BLaER1 (cell line): ENCODE measurements around the gene NGB.

ENCODE experiments used
- H3K27ac ChIP-seq: shearing (Covaris generic); formaldehyde crosslinking; 2 replicates; pipeline ENCODE4 v1.8.1; 2022
- H3K27me3 ChIP-seq: shearing (Covaris generic); formaldehyde crosslinking; 2 replicates; pipeline ENCODE4 v1.8.1; 2022
- H3K36me3 ChIP-seq: shearing (Covaris generic); formaldehyde crosslinking; 2 replicates; pipeline ENCODE4 v1.8.1; 2022
- H3K4me1 ChIP-seq: shearing (Covaris generic); formaldehyde crosslinking; 2 replicates; pipeline ENCODE4 v1.8.1; 2022
- H3K4me2 ChIP-seq: shearing (Covaris generic); formaldehyde crosslinking; 2 replicates; pipeline ENCODE4 v1.8.1; 2022
- H3K4me3 ChIP-seq: shearing (Covaris generic); formaldehyde crosslinking; 2 replicates; pipeline ENCODE4 v1.8.1; 2022
- H3K9ac ChIP-seq: shearing (Covaris generic); formaldehyde crosslinking; 2 replicates; pipeline ENCODE4 v1.8.1; 2022
- H3K9me3 ChIP-seq: shearing (Covaris generic); formaldehyde crosslinking; 2 replicates; pipeline ENCODE4 v1.8.1; 2022
- H4K20me1 ChIP-seq: shearing (Covaris generic); formaldehyde crosslinking; 2 replicates; pipeline ENCODE4 v1.8.1; 2022
- Cebpa-rat ChIP-seq: shearing (Covaris generic); IDR thresholded peaks from 2 replicates; pipeline ENCODE4 v1.8.1; 2022

Gene NGB

DNA sequence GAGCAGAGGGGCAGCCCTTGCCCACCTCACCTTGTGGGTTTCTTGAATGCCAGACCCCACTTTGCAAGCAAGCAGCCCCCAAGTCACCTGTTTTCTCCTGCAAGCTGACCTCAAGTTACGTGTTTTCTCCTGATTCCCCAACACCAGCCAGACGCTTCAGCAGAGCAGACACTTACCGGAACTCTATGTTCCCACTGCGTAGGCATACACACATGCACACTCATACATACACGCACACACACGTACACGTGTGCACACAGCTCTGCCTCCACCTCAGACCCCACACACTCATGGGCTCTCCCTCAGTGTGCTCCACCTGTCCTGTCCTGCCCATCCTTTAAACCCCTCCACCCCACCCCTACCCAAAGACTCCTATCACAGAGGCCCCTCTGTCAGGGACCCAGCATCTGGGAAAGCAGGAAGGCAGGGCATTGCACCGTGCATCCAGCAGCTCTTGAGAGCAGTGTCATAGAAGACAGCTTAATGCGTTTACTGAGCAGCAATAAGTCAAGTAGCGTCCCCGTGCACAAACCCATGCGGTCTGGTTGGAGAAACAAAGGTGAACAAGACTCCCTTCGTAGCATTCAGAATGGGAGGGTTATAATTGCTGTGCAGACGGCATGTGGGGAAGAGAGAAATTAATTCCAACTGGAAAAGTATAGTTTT is 45.0 kb downstream of the NGB start:
- Histone ChIP-seq H3K4me3 (no peak overlapping the region), H4K20me1 (no peaks in the 10 kb centered on the region), H3K9me3 (peaks cover 9% of the 10 kb centered on the region), H3K4me1 (peaks cover 23% of the 10 kb centered on the region), H3K4me2 (no peak overlapping the region), H3K27me3 (no peaks in the 10 kb centered on the region), H3K9ac (no peak overlapping the region), H3K27ac (no peak overlapping the region), H3K36me3 (peaks cover 37% of the 10 kb centered on the region)
- TF ChIP-seq Cebpa-rat: no peak

- peaks cover 26% of the 10 kb centered on the region for H3K4me1 ChIP-seq
- no peak for TF ChIP-seq Cebpa-rat
- H3K4me2 ChIP-seq: no peak overlapping the region
- peaks cover under 1% of the 10 kb centered on the region; the same call in 1 of the 2 replicates for H3K9me3 ChIP-seq
- H3K9ac ChIP-seq: no peak overlapping the region
- H3K36me3 ChIP-seq: peaks cover 30% of the 10 kb centered on the region
- no peak overlapping the region for H3K27ac ChIP-seq
- no peak overlapping the region for H3K4me3 ChIP-seq
- H4K20me1 ChIP-seq: no peaks in the 10 kb centered on the region
- H3K27me3 ChIP-seq: no peaks in the 10 kb centered on the region
Measured at GRCh38 chr14:77225254-77225653, 45.8 kb downstream of the NGB start.

DNA sequence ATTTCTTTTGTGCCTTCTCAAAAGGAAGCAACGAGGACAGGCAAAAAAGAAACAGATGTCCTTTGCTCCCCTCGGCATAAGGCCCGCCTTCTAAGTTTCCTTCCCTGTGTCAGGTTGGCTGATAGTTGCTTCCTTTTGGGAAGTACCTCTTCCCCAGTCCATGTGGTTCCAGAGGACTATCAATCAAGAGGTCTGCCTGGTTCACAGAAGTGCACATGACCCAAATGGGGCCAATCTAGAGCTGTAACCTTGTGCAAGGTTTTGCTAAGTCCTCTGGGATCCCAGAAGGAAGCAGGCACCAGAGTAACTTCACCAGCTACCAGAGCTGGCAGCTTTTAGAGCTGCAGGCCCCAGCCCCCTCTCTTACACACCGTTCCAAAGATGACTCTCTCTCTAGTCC is 46.8 kb downstream of the NGB start:
- Histone ChIP-seq H3K9ac (no peak overlapping the region), H3K27ac (no peak overlapping the region), H4K20me1 (0 out of 2 replicates have a peak, but pooled peaks cover 8% of the 10 kb centered on the region), H3K4me2 (peak overlapping the region; percentile 50), H3K4me3 (no peak overlapping the region), H3K4me1 (peaks cover 31% of the 10 kb centered on the region), H3K27me3 (no peaks in the 10 kb centered on the region), H3K9me3 (no peaks in the 10 kb centered on the region), H3K36me3 (peaks cover 32% of the 10 kb centered on the region; the same call in 1 of the 2 replicates)
- TF ChIP-seq Cebpa-rat: no peak

- no peaks in the 10 kb centered on the region for H3K9me3 ChIP-seq
- no peak overlapping the region for H3K27ac ChIP-seq
- H3K4me3 ChIP-seq: no peak overlapping the region
- H3K9ac ChIP-seq: no peak overlapping the region
- H3K4me2 ChIP-seq: no peak overlapping the region
- no peaks in the 10 kb centered on the region for H3K27me3 ChIP-seq
- 0 out of 2 replicates have a peak, but pooled peaks cover 15% of the 10 kb centered on the region for H4K20me1 ChIP-seq
- peaks cover 31% of the 10 kb centered on the region for H3K4me1 ChIP-seq
- H3K36me3 ChIP-seq: peaks cover 33% of the 10 kb centered on the region; the same call in 1 of the 2 replicates
- no peak for TF ChIP-seq Cebpa-rat
Measured at GRCh38 chr14:77222546-77223225, 48.3 kb downstream of the NGB start.

GRCh38 chr14:77221241-77221871 is 49.6 kb downstream of the NGB start:
- Histone ChIP-seq H3K9ac (no peak overlapping the region), H3K9me3 (no peaks in the 10 kb centered on the region), H3K4me2 (no peak overlapping the region), H3K36me3 (peaks cover 30% of the 10 kb centered on the region; the same call in 1 of the 2 replicates), H4K20me1 (0 out of 2 replicates have a peak, but pooled peaks cover 25% of the 10 kb centered on the region), H3K27me3 (no peaks in the 10 kb centered on the region), H3K4me3 (no peak overlapping the region), H3K27ac (no peak overlapping the region), H3K4me1 (peaks cover 31% of the 10 kb centered on the region)
- TF ChIP-seq Cebpa-rat: no peak

DNA sequence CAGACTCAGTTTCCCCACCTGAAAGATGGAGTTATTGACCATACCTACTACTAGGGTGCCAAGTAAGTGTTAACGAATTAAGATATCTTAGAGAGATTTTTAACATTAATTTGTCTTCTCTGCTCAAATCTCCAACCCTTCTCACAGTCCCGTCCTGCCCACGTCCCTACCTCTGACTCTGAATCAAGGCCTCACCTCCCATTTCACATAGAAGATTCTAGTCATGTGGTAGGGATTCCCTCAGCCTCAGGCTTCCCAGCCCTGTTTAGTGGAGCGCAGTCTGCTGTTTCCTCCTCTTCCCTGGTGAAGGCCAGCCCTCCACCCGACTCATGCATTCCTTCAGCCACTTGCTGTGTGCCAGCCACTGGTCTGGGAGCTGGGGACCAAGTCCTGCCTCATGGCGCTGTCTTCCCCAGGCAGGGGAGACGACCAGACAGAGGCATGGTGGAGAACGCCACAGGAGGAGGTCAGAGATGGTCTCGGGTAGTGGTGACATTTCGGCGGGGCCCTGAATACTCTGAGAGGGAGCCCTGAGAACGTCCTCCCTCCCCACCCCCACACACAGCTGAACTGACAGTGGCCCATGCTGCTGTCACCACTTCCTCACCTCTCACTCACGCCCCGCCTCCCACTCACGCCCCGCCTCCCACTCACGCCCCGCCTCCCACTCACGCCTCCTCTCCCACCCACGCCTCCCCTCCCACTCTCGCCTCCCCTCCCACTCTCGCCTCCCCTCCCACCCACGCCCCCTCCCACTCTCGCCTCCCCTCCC is 50.6 kb downstream of the NGB start:
- no peak overlapping the region for H3K4me2 ChIP-seq
- no peak overlapping the region for H3K9ac ChIP-seq
- no peak for TF ChIP-seq Cebpa-rat
- H3K27ac ChIP-seq: no peak overlapping the region
- peaks cover 37% of the 10 kb centered on the region for H3K4me1 ChIP-seq
- no peak overlapping the region for H3K4me3 ChIP-seq
- 0 out of 2 replicates have a peak, but pooled peaks cover 25% of the 10 kb centered on the region for H4K20me1 ChIP-seq
- no peaks in the 10 kb centered on the region for H3K9me3 ChIP-seq
- H3K36me3 ChIP-seq: peaks cover 21% of the 10 kb centered on the region; the same call in 1 of the 2 replicates
- H3K27me3 ChIP-seq: no peaks in the 10 kb centered on the region

- Histone ChIP-seq H3K36me3 (peaks cover 23% of the 10 kb centered on the region; the same call in 1 of the 2 replicates), H3K4me3 (no peak overlapping the region), H3K9ac (no peak overlapping the region), H3K4me1 (peaks cover 34% of the 10 kb centered on the region), H4K20me1 (0 out of 2 replicates have a peak, but pooled peaks cover 25% of the 10 kb centered on the region), H3K27ac (no peak overlapping the region), H3K4me2 (no peak overlapping the region), H3K27me3 (no peaks in the 10 kb centered on the region), H3K9me3 (no peaks in the 10 kb centered on the region)
- TF ChIP-seq Cebpa-rat: no peak
Measured at GRCh38 chr14:77219591-77219990, 51.4 kb downstream of the NGB start.

DNA sequence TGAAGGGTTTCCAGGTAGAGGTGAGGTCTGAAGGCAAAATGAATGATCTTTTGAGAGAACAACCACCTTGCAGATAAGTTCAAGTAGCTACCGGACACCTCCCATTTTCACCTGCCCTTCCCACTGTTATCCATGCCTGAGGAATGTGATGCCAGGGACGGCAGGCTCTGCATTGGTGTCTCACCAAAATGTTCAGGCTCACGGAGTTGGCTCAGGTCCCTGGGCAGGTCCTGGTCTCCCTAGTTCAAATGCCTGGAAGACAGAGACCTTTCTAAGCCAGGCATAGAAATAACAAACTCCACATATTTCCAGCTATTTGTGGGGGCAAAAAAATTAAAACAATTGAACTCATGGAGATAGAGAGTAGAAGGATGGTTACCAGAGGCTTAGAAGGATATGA is 53.5 kb downstream of the NGB start:
- H3K36me3 ChIP-seq: peaks cover 32% of the 10 kb centered on the region
- peaks cover 14% of the 10 kb centered on the region for H3K4me1 ChIP-seq
- H3K4me3 ChIP-seq: no peak overlapping the region
- H3K4me2 ChIP-seq: no peak overlapping the region
- no peak overlapping the region for H3K9ac ChIP-seq
- TF ChIP-seq Cebpa-rat: no peak
- no peak overlapping the region for H3K27ac ChIP-seq
- H3K27me3 ChIP-seq: no peaks in the 10 kb centered on the region
- H3K9me3 ChIP-seq: no peaks in the 10 kb centered on the region
- H4K20me1 ChIP-seq: peaks cover 45% of the 10 kb centered on the region
